ENCODE measurements around the gene FARSB.

The FARSB gene

DNA sequence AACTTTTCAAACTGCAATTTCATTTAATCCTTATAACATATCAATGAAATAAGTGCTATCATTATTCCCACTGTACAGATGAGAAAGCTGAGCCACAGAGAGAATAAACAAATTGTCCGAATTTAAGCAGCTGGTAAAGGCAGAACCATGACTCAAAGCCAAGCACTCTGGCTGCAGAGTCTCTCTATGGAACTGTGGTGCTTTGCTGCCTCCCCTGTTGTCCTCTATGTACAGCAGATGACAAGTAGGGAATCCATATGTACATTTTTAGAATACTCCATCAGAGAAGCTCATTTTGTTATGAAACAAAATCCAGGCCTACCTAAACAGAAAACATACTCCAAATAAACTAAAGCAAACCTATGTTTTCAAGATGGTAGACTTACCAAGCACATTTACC, 45.1 kb downstream of the FARSB start:
- H3K4me3 ChIP-seq (replicated peaks in 1 of 2; ENCODE audit: low read depth in 2 of 2, low read length in 2 of 2) = no peak overlapping the region
- DNase-seq (ENCODE audit: low read depth in 2 of 2) = peak; percentile 35 to 37
- TF ChIP-seq, protein P1, sequence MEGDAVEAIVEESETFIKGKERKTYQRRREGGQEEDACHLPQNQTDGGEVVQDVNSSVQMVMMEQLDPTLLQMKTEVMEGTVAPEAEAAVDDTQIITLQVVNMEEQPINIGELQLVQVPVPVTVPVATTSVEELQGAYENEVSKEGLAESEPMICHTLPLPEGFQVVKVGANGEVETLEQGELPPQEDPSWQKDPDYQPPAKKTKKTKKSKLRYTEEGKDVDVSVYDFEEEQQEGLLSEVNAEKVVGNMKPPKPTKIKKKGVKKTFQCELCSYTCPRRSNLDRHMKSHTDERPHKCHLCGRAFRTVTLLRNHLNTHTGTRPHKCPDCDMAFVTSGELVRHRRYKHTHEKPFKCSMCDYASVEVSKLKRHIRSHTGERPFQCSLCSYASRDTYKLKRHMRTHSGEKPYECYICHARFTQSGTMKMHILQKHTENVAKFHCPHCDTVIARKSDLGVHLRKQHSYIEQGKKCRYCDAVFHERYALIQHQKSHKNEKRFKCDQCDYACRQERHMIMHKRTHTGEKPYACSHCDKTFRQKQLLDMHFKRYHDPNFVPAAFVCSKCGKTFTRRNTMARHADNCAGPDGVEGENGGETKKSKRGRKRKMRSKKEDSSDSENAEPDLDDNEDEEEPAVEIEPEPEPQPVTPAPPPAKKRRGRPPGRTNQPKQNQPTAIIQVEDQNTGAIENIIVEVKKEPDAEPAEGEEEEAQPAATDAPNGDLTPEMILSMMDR (IDR thresholded peaks at IDR 0.05; ENCODE audit: low read depth, low read length) = no peak

DNA sequence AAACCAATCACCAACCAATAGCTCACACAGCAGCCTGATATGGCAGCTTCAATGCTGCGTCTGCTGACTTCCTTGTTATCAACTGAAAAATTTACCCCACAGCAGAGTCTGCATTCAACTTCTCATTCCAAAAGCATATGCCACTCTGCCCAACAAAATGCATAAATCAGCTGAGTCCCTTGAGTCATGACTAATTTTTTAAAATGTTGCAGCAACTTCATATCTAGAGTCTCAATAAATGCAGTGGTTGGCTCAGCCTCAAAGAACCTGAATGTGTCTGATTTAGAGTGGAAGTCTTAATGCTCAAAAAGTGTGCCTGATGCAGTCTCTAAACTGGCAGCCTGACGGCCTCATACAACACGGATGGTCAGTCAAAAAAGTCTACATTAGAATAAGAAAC, 46.5 kb downstream of the FARSB start:
- TF ChIP-seq, protein P1 (IDR thresholded peaks at IDR 0.05; ENCODE audit: low read depth, low read length) = no peak
- DNase-seq (ENCODE audit: low read depth in 2 of 2) = peak; percentile 51 to 56
- no peak overlapping the region for H3K4me3 ChIP-seq (replicated peaks in 1 of 2; ENCODE audit: low read depth in 2 of 2, low read length in 2 of 2)

DNA sequence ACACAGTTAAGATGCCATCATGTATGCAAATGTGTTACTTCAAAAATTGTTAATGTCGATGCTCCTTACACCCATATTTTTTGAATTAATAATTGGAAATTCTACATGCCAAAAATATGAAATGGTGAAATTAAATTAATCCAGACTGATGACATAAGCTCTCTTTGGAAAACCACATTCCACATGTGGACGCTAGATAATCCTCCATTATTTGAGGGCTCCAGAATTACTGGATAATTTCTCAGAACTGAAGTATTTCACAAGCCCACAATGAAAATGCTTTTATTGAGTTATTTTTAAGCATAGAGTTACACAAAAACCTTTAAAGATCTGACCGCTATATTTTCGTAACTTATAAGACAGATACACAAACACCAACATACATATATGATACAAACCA, 47.8 kb downstream of the FARSB start:
- TF ChIP-seq, protein P1 (IDR thresholded peaks at IDR 0.05; ENCODE audit: low read depth, low read length) = no peak

DNA sequence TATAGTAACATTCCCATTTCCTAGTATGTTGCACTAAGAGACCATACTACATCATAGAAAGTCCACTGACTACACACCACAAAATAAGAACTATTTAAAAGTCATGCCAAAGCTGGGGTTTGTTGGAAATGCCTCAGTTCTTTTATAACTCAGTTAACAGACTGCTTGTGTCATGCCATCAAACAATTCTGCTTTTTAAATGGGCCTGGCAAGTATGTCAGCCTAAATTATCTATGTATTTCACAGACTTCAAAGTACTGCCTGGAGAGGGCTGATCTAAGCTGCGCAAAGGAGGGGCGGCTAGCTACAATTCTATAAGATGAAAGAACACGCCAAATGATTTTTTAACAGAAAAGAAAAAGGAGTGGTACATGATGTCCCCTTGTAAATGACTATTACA, 49.6 kb downstream of the FARSB start:
- DNase-seq (ENCODE audit: low read depth in 2 of 2) = no peak
- TF ChIP-seq, protein P1 (IDR thresholded peaks at IDR 0.05; ENCODE audit: low read depth, low read length) = no peak
- H3K4me3 ChIP-seq (replicated peaks in 1 of 2; ENCODE audit: low read depth in 2 of 2, low read length in 2 of 2) = no peak overlapping the region

More for the DNA sequence above, 47.8 kb downstream of the FARSB start:
- DNase-seq (ENCODE audit: low read depth in 2 of 2) = no peak
- no peak overlapping the region for H3K4me3 ChIP-seq (replicated peaks in 1 of 2; ENCODE audit: low read depth in 2 of 2, low read length in 2 of 2)

DNA sequence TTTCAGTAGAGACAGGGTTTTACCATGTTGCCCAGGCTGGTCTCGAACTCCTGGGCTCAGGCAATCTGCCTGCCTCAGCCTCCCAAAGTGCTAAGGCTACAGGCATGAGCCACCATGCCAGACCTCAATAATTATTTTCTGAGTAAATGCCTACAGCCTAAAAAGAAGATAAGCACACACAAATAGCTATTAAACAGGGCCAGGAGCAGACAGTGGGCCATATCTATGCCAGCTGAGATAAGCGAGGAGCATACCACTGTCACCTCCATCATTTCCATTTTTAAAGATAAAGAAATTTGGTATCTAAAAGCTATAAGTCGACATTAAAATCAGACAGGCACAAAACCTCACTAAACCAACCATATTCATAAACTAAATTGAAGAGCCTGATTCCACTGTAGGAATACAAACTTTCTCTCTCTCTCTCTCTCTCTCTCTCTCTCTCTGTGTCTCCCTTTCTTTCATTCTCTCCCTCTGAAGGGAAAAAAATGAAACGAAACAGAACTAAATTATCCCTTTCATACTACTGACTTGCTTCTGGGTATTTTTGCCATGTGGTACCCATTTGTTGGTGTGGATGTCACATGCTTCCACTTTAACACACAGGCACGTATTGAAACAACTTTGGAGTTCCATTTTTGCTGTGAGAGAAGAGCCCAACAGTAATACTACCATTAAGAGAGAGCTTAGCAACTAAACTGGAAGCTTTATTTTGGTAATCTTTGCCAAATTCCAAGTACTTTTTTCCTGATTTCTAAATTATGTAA, 51.0 kb downstream of the FARSB start:
- TF ChIP-seq, protein P1 (IDR thresholded peaks at IDR 0.05; ENCODE audit: low read depth, low read length) = no peak
- no peak overlapping the region for H3K4me3 ChIP-seq (replicated peaks in 1 of 2; ENCODE audit: low read depth in 2 of 2, low read length in 2 of 2)
- DNase-seq (ENCODE audit: low read depth in 2 of 2) = no peak

DNA sequence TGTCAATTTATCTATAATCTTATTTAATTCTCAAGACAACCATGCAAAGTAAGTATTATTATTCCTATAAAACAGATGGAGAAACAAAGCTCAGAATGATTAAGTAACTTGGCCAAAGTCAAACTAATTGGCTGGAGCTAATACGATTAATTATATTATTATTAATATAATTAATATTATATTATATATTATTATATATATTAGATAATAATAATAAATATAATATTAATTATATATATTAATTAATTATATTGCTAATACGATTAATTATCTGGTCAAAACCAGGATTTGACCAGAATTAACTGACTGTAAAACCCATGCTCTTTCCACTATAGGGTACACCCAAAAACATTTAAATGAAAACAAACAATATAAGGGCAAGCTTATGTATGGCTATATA, 52.4 kb downstream of the FARSB start:
- H3K4me3 ChIP-seq (replicated peaks in 1 of 2; ENCODE audit: low read depth in 2 of 2, low read length in 2 of 2) = no peak overlapping the region
- TF ChIP-seq, protein P1 (IDR thresholded peaks at IDR 0.05; ENCODE audit: low read depth, low read length) = no peak
- no peak for DNase-seq (ENCODE audit: low read depth in 2 of 2)

DNA sequence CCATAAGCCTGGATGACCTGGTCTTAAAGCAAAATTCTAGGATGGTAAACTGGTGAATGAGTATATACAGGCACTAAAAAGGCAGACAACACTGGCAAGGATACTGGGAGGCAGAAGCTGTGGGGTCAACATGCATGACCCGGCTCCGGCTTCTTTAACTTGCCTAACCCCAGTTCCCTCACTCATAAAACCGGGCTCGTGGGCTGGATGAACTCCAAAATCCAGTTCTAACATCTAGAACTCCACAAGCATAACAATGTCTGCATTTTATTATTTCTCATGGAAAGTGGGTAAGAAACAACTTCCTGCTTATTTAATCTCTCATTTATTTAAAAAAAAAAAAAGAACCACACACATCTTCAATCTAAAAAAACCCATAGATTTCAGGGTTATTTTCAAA, 57.3 kb downstream of the FARSB start:
- no peak overlapping the region for H3K4me3 ChIP-seq (replicated peaks in 1 of 2; ENCODE audit: low read depth in 2 of 2, low read length in 2 of 2)
- TF ChIP-seq, protein P1 (IDR thresholded peaks at IDR 0.05; ENCODE audit: low read depth, low read length) = no peak
- no peak for DNase-seq (ENCODE audit: low read depth in 2 of 2)
